Left renal pelvis (tissue), 4 donors: ENCODE data around the gene RPS15A. TPM values are rescaled to one million over a fixed set of nuclear protein-coding genes. Genes with fewer than 3 reads are reported as not detected.

Experiments used
- DNase-seq, 4 donors: peaks; one replicate each; pipeline ENCODE4 v3.0.0-alpha.2; 2013; ENCODE audit warnings: low read depth in 4 of 4, low spot score in 3 of 4
- polyA plus RNA-seq, 4 donors: library from polyadenylated mRNA; unstranded; fragments of 120-200 nt; gene quantifications; one replicate each; pipeline ENCODE4 v1.2.1, GENCODE V29; 2013; ENCODE audit not compliant: insufficient read length in 4 of 4

Gene RPS15A
- 1,000 to 10,000 TPM; 1,951 to 2,301 (median 2,194) TPM for polyA plus RNA-seq

GRCh38 chr16:18789850-18790706, at the start of gene RPS15A:
Gene RPS15A, minus strand, starts transcription at chr16:18790334. Its CDS starts 1,221 bp downstream, at chr16:18789113.
- DNase-seq = peak; percentile 95 to 96 (median 96)

GRCh38 chr16:18839555-18839954, 49.4 kb upstream of the RPS15A start:
- DNase-seq = no peak

GRCh38 chr16:18836702-18837101, 46.6 kb upstream of the RPS15A start:
- DNase-seq = no peak

GRCh38 chr16:18834864-18835263, 44.7 kb upstream of the RPS15A start:
- no peak for DNase-seq

GRCh38 chr16:18833707-18834505, 43.8 kb upstream of the RPS15A start:
- no peak for DNase-seq

GRCh38 chr16:18832613-18833012, 42.5 kb upstream of the RPS15A start:
- DNase-seq = no peak

GRCh38 chr16:18832006-18832405, 41.9 kb upstream of the RPS15A start:
- DNase-seq = no peak

- DNase-seq = no peak
Measured at GRCh38 chr16:18829251-18829650, 39.1 kb upstream of the RPS15A start.

- no peak for DNase-seq
Measured at GRCh38 chr16:18827890-18828289, 37.8 kb upstream of the RPS15A start.

GRCh38 chr16:18816286-18816685, 26.2 kb upstream of the RPS15A start:
- DNase-seq = no peak

GRCh38 chr16:18811925-18812324, 21.8 kb upstream of the RPS15A start:
- DNase-seq = no peak

GRCh38 chr16:18809165-18809564, 19.0 kb upstream of the RPS15A start:
- DNase-seq = no peak

- no peak for DNase-seq
Measured at GRCh38 chr16:18805257-18805773, 15.2 kb upstream of the RPS15A start.

- no peak for DNase-seq
Measured at GRCh38 chr16:18804540-18804939, 14.4 kb upstream of the RPS15A start.

- DNase-seq = no peak
Measured at GRCh38 chr16:18803569-18804462, 13.7 kb upstream of the RPS15A start.

- DNase-seq = no peak
Measured at GRCh38 chr16:18802767-18803343, 12.7 kb upstream of the RPS15A start.

GRCh38 chr16:18801145-18801972, 11.2 kb upstream of the RPS15A start, which contains the start of gene ARL6IP1:
Gene ARL6IP1, minus strand, starts transcription at chr16:18801549. Its CDS starts 83 bp downstream, at chr16:18801466.
- DNase-seq = peak; percentile 97 to 98 (median 98)

- DNase-seq = peak in 1 of 4 donors; percentile 5
Measured at GRCh38 chr16:18800775-18801144, 10.6 kb upstream of the RPS15A start.

GRCh38 chr16:18800293-18800692, 10.2 kb upstream of the RPS15A start:
- DNase-seq = no peak
